GM21723 (cell line): ENCODE data around the gene BAX.
A peak's percentile ranks its signal among the peaks of the same experiment; 100 is the strongest.

Source experiments
- ATAC-seq: cut with Tn5 transposase; IDR thresholded peaks from one replicate; pipeline ENCODE4 v1.9.1; 2021; ENCODE audit warnings: mild to moderate bottlenecking, moderate library complexity; ENCODE audit not compliant: unreplicated experiment

BAX gene

GRCh38 chr19:48977061-48977460, 22.4 kb downstream of the BAX start:
- ATAC-seq, result no peak

GRCh38 chr19:48982280-48982679, 27.6 kb downstream of the BAX start:
- ATAC-seq, result no peak

DNA sequence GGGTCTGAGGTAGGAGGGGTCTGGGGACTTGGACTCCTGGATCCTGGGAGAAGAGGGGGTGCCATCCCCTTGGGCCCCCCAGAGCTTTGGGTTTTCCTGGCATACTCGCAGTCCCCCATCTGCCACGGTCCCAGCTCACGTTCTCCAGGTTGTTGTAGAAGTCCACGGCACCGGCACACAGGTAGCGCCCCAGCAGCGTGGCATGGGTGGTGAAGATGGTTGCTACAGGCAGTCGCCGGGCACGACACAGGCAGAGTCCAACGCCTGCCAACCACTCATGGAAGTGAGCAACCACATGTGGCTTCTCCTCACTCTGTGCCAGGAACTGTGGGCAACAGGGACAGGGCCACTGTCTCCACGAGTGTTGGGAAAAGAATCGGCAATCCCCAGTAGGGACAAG, 31.0 kb downstream of the BAX start:
- no peak for ATAC-seq

DNA sequence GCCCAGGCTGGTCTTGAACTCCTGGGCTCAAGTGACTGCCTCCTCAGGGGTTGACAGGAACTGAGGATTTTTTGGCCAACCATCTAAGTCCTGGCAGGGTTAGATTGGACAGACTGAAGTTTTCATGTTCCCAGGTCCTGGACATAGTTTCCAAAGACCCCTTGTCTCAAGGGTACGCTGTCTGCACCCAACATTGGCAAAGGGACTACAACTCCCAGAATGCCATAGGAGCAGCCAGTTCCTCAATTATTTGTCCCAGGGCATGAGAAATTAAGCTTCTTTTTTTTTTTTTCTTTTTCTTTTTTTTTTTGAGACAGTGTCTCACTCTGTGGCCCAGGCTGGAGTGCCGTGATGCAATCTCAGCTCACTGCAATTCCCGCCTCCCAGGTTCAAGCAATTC, 31.5 kb downstream of the BAX start:
- no peak for ATAC-seq

DNA sequence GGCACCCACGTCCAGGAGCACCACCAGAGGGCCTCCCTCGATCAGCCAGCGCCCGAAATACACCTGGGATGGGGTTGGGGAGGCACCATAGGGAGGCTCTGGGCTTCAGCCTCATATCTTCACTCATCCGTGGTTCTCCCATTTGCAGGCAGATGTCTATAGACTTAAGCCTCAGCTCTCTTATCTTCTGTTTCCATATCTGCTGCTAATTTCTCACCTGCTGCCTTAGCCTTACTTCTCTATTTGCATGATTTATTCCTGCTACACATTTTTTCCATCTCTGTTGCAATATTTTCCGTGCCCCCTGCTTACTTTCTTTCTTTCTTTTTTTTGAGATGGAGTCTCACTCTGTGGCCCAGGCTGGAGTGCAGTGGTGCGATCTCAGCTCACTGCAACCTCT, 32.6 kb downstream of the BAX start:
- ATAC-seq, result no peak

DNA sequence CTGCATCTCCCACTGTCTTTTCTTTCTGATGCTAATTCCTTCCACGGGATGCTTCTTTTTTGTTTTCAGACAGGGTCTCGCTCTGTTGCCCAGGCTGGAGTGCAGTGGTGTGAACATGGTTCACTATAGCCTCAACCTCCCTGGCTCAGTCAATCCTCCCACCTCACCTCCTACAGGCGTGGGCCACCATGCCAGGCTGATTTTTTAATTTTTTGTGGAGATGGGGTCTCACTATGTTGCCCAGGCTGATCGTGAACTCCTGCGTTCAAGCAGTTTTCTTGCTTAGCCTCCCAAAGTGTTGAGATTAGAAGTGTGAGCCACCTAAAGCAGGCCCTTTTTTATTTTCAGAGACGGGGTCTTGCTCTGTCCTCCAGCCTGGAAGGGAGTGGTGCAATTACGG, 33.6 kb downstream of the BAX start:
- ATAC-seq, result no peak

- no peak for ATAC-seq
Measured at GRCh38 chr19:48988860-48989259, 34.2 kb downstream of the BAX start.

DNA sequence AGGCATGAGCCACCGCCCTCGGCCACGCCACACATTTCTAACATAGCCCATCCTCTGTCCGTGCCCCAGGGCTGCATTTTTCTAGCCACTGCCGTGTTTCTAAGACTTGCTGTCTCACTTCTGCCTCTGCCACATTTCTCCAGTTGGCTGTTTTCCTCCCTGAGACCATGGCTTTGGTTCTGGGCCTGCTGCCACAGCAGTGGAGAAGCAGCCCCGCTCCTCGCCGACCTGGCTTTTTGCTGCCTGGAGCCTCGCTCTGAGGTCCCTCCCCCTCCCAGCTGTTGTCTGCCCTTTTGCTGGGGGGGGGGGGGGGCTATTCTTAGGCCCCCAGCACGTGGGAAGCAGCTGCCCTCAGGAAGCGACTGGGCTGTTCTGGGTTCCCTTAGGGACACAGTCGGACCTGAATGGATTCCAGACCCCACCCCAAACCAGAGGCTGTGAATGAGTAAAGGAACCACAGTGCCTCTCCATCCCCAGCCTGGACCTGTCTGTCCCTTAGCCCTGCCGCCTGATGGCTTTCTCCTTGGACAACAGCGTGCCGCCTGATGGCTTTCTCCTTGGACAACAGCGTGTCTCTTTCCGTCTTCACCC, 35.1 kb downstream of the BAX start:
- no peak for ATAC-seq

DNA sequence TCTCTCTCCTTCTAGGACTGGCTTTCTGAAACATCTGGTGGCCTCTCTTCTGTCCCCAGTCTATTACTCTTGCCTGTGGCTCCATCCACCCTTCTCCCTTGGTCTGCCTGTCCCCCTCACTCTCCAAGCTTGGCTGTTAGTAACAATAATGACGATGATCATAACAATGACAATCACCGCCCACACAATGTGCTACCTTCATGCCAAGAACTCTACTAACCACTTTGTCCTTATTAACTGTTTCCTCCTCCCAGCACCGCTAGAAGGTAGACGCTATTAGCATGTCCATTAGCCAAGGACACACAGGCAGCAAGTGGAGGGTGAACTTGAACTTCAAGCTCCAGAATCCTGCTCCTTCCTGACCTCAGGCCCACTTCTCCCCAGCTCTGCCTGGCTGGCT, 35.7 kb downstream of the BAX start:
- ATAC-seq, result no peak

DNA sequence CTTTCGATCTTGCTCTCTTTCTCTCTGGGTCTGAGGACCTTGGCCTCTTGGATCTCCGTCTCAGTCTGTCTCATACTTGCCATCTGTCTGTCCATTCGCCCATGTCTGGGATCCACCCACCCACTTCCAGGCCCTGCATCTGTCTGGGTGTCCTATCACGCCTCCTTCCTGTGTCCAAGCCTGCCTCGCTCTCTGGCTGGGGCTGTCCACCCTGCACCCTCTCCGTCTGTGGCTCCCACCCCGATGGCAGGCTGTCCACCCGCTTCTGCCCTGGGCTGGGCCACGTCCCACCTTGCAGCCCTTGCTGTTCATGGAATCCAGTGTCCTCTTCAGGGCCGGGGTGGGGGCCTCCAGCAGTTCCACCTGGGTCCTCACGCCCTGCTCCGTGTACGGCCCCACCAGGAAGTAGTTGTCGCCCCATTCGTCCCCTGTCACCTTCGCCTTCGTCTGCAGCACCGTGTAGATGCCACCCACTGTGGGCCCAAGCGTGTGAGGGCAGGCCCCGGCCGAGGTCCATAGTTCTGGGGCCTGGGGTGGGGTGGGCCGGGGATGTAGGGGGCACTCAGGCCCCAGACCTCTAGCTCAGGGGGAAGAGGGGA, 36.4 kb downstream of the BAX start:
- no peak for ATAC-seq

DNA sequence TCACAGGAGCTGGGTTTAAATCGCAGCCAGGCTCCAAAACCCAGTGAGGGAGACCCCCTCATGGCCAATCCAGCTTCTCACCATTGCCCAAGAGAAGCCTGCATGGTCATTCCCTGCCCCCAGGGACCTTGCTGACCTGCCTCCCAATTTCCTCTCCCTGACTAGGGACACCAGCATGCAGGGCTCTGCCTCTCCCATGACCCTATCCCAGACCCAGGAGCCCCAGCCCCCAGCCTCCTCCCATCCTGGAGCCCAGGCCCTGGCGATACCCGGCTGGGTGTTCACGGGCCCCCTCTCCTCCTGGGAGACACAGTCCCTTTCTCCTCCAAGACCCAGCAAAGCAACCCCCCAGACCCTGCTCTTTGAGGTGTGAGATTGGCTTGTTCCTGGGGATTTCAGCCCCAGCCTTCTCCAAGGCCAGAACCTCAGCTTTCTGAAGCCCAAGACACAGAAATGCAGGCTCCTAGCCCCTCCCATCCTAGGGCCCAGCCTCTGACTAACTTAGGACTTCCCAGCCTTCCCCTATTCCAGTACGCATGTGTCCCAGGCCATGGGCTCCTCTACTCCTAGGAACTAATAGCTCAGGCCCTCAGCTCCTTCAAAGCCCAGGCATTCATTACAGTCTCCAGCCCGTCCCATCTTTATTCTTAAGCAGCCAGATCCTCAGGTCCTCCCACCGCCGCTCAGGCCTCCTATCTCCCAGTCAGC, 37.4 kb downstream of the BAX start:
- ATAC-seq, result no peak

DNA sequence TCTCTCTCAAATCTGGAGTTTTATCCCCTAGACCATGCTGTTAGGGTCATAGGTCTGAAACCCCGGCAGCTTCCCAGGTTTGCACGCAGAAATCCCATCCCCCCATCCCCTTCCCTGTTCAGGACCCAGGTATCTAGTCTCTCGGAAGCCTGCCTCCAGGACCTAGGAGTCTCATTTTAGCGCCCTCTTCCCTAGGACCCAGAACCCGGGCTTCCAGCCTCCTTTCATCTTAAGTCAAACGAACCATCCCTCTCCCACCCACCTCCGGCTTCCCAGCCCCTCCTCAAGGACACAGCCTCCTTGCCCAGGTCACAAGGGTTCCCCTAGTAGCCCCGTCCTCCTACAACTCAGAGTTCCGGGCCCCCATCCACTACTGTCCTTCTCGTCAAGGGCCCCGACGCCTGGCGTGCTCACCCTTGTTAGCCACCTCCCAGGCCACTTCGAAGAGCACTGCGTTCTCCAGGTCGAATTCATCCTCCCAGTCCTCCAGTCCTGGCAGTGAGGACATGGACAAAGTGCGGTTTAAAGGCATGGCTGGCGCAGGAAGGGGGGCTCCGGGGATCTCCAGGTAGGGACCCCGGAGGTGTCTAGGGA, 38.0 kb downstream of the BAX start:
- no peak for ATAC-seq

GRCh38 chr19:48993175-48994034, 38.7 kb downstream of the BAX start, which contains the start of the genes GYS1 and RUVBL2:
Gene GYS1, minus strand, starts transcription at chr19:48993309. Its CDS starts 197 bp downstream, at chr19:48993112.
Gene RUVBL2, plus strand, starts transcription at chr19:48993887. Its CDS starts 25 bp downstream, at chr19:48993912.
- ATAC-seq, result peak; percentile 87

- no peak for ATAC-seq
Measured at GRCh38 chr19:48994035-48994386, 39.3 kb downstream of the BAX start.

GRCh38 chr19:48997972-48998371, 43.3 kb downstream of the BAX start:
- no peak for ATAC-seq

GRCh38 chr19:48999481-49000325, 45.0 kb downstream of the BAX start:
- ATAC-seq, result no peak

DNA sequence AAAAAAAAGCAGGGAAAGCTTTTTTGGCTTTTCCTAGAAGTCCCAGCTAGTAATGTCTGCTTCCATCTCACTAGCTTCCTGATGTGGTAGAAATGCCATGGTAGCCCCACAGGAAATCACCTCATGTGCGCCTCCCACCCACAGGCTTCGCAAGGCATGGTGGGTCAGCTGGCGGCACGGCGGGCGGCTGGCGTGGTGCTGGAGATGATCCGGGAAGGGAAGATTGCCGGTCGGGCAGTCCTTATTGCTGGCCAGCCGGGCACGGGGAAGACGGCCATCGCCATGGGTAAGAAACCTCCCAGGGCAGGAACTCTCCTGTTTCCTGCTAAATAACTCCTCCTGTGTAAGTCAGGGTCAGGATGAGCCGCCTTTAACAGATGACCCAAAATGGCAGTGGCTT, 49.5 kb downstream of the BAX start:
- ATAC-seq, result no peak

GRCh38 chr19:49004964-49005614, 50.4 kb downstream of the BAX start:
- no peak for ATAC-seq

- ATAC-seq, result no peak
Measured at GRCh38 chr19:49006905-49007304, 52.2 kb downstream of the BAX start.

- ATAC-seq, result no peak
Measured at GRCh38 chr19:49009828-49010227, 55.2 kb downstream of the BAX start.
